ENCODE results near the gene ZNF281.
"Not testable (repeated sequence)": the region's sequence is repeated elsewhere in the genome, so short reads cannot be mapped to it uniquely, and the experiment has no call there.

ZNF281 gene

DNA sequence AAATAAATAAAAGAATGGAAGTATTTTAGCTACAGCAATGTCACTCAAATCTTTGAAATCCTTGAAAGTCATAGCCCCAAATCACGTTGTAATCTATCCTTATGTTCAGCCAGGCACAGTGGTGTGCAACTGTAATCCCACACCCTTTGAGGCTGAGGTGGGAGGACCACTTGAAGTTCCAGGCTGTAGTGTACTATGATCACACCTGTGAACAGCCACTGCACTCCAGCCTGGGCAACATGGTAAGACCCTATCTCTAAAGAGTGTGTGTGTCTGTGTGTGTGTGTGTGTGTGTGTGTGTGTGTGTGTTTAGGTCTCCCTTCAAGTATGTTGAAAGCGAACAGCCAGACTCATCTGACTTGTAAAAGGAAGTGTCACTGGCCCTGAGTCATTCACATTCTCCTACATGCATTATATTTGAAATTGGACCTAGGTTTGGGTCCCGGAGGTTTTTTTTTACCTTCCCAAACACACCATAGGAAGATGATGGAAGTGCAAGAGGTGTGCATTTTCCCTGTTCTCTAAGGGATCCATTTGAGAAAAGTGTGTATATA, 50.1 kb downstream of the ZNF281 start:
- no peaks in the 10 kb centered on the region for H3K9me3 ChIP-seq (ENCODE audit: insufficient read depth, low read depth, low read length)
- no peak overlapping the region for H3K4me2 ChIP-seq (ENCODE audit: low read depth, low read length, poor library complexity, severe bottlenecking)
- no peaks in the 10 kb centered on the region for H4K20me1 ChIP-seq (ENCODE audit: insufficient read depth, low read length, poor library complexity, severe bottlenecking)
- H2AFZ ChIP-seq (ENCODE audit: low read length), result no peak overlapping the region
- no peak overlapping the region for H3K4me3 ChIP-seq (ENCODE audit: low read length, poor library complexity, severe bottlenecking)
- TF ChIP-seq CTCF (conservative IDR thresholded peaks at IDR 0.05; ENCODE audit: low read length), result no peak
- no peak for TF ChIP-seq EZH2phosphoT487 (IDR thresholded peaks at IDR 0.05; ENCODE audit: borderline replicate concordance)
- H3F3A ChIP-seq (ENCODE audit: low read depth), result no peaks in the 10 kb centered on the region
- H3K27me3 ChIP-seq (ENCODE audit: insufficient read depth, low read length, poor library complexity, severe bottlenecking), result no peaks in the 10 kb centered on the region
- H3K9ac ChIP-seq (ENCODE audit: low read depth, low read length, poor library complexity, severe bottlenecking), result no peak overlapping the region
- peaks cover 25% of the 10 kb centered on the region for H3K4me1 ChIP-seq (ENCODE audit: insufficient read depth, low read length, poor library complexity, severe bottlenecking)
- H3K79me2 ChIP-seq (ENCODE audit: insufficient read depth, low read length), result no peaks in the 10 kb centered on the region
- H3K9me2 ChIP-seq (replicated peaks; ENCODE audit: low read depth, low read length), result no peaks in the 10 kb centered on the region
- H3K36me3 ChIP-seq (ENCODE audit: insufficient read depth, low read length), result no peaks in the 10 kb centered on the region

DNA sequence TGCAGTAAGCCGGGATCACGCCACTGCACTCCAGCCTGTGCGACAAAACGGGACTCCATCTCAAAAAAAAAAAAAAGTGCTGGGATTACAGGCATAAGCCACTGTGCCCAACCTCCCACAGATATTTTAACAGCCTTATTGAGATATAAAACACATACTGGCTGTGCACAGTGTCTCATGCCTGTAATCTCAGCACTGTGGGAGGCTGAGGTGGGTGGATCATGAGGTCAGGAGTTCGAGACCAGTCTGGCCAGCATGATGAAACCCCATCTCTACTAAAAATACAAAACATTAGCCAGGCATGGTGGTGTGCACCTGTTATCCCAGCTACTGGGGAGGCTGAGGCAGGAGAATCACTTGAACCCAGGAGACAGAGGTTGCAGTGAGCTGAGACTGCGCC, 51.9 kb downstream of the ZNF281 start:
- not testable (repeated sequence) for H3K79me2 ChIP-seq (ENCODE audit: insufficient read depth, low read length); H3K27me3 ChIP-seq (ENCODE audit: insufficient read depth, low read length, poor library complexity, severe bottlenecking); H3K9me3 ChIP-seq (ENCODE audit: insufficient read depth, low read depth, low read length); H2AFZ ChIP-seq (ENCODE audit: low read length); H3K36me3 ChIP-seq (ENCODE audit: insufficient read depth, low read length); H3K9ac ChIP-seq (ENCODE audit: low read depth, low read length, poor library complexity, severe bottlenecking); H3K4me2 ChIP-seq (ENCODE audit: low read depth, low read length, poor library complexity, severe bottlenecking); H3K4me3 ChIP-seq (ENCODE audit: low read length, poor library complexity, severe bottlenecking); H3K9me2 ChIP-seq (replicated peaks; ENCODE audit: low read depth, low read length); H4K20me1 ChIP-seq (ENCODE audit: insufficient read depth, low read length, poor library complexity, severe bottlenecking); H3F3A ChIP-seq (ENCODE audit: low read depth)
- H3K4me1 ChIP-seq (ENCODE audit: insufficient read depth, low read length, poor library complexity, severe bottlenecking), result peaks cover 24% of the 10 kb centered on the region

DNA sequence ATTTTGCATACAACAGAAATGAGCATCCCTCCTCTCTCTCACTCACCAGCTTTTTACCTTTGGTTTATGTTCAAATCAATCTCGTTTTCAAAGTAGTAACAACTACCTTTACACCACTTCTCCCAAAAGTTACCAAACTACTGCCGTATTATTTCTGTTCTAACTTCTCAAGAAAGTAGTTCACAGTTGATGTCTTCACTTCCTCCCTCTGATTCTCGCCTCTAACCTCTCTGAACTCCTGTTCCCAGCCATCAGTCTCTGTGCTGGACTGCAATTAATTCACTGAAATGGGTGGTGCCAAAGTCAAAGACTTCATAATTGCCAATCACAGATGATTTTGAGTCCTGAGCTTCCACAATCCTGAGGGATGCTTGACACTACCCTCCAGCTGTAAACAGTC, 54.0 kb downstream of the ZNF281 start:
- Histone ChIP-seq H3K79me2 (ENCODE audit: insufficient read depth, low read length) (no peaks in the 10 kb centered on the region), H3K9me2 (replicated peaks; ENCODE audit: low read depth, low read length) (no peaks in the 10 kb centered on the region), H3K4me2 (ENCODE audit: low read depth, low read length, poor library complexity, severe bottlenecking) (no peak overlapping the region), H3F3A (ENCODE audit: low read depth) (no peaks in the 10 kb centered on the region), H3K4me3 (ENCODE audit: low read length, poor library complexity, severe bottlenecking) (no peak overlapping the region), H4K20me1 (ENCODE audit: insufficient read depth, low read length, poor library complexity, severe bottlenecking) (no peaks in the 10 kb centered on the region), H3K36me3 (ENCODE audit: insufficient read depth, low read length) (no peaks in the 10 kb centered on the region), H3K4me1 (ENCODE audit: insufficient read depth, low read length, poor library complexity, severe bottlenecking) (peaks cover 32% of the 10 kb centered on the region), H3K27me3 (ENCODE audit: insufficient read depth, low read length, poor library complexity, severe bottlenecking) (no peaks in the 10 kb centered on the region), H3K9ac (ENCODE audit: low read depth, low read length, poor library complexity, severe bottlenecking) (no peak overlapping the region), H3K9me3 (ENCODE audit: insufficient read depth, low read depth, low read length) (no peaks in the 10 kb centered on the region), H2AFZ (ENCODE audit: low read length) (0 out of 2 replicates have a peak overlapping the region, but pooled peaks have one; percentile 5)
- TF ChIP-seq CTCF (conservative IDR thresholded peaks at IDR 0.05; ENCODE audit: low read length) (no peak), EZH2phosphoT487 (IDR thresholded peaks at IDR 0.05; ENCODE audit: borderline replicate concordance) (no peak)

All from Loucy (cell line).